Epithelial cell of proximal tubule (primary cell): ENCODE data around the gene OOSP4B. TPM values are rescaled to one million over a fixed set of nuclear protein-coding genes. Genes with fewer than 3 reads are reported as not detected.

Experiments
- DNase-seq: peaks from one replicate; pipeline ENCODE4 v3.0.0-alpha.2; 2011; ENCODE audit warnings: low read depth
- H3K4me3 ChIP-seq: 2 replicates; pipeline ENCODE4 v1.5.1; 2011; ENCODE audit warnings: low read depth, mild to moderate bottlenecking, low read length
- CTCF ChIP-seq: conservative IDR thresholded peaks from 2 replicates; pipeline ENCODE4 v1.5.1; 2012; ENCODE audit warnings: low read depth, mild to moderate bottlenecking, low read length
- total RNA-seq: library from RNA; depleted of rRNA; stranded (reverse); fragments of >200 nt; gene quantifications from 2 replicates; pipeline ENCODE4 v1.2.3, GENCODE V29; 2015

Gene OOSP4B
- total RNA-seq, 1 donor from 2014 or later, result not detected

- no peak for TF ChIP-seq CTCF
- H3K4me3 ChIP-seq, result no peak overlapping the region
- DNase-seq, result no peak
Observed at GRCh38 chr11:60078745-60079144, 61.8 kb downstream of the OOSP4B start.

GRCh38 chr11:60080535-60080934 is 63.6 kb downstream of the OOSP4B start:
- no peak for DNase-seq

More at GRCh38 chr11:60080535-60080934, 63.6 kb downstream of the OOSP4B start:
- no peak overlapping the region for H3K4me3 ChIP-seq
- no peak for TF ChIP-seq CTCF

Other genes with a start within 250 kb of the OOSP4B start
- gene MRPL16, start 206.4 kb upstream of the OOSP4B start, total RNA-seq, result 76.9 and 92.6 TPM in 2 replicates
- gene CBLIF, start 171.7 kb upstream of the OOSP4B start, total RNA-seq, result not detected in 2 replicates
- gene TCN1, start 150.7 kb upstream of the OOSP4B start, total RNA-seq, result 0.80 and 1.3 TPM in 2 replicates
- not detected in 2 replicates for gene OOSP3, start 138.4 kb upstream of the OOSP4B start, total RNA-seq
- gene OOSP1, start 78.7 kb upstream of the OOSP4B start, total RNA-seq, result not detected in 2 replicates
- not detected in 2 replicates for gene OOSP4A, start 53.1 kb upstream of the OOSP4B start, total RNA-seq
- gene OOSP2, start 23.2 kb downstream of the OOSP4B start, total RNA-seq, result not detected in 2 replicates
- not detected in 2 replicates for gene MS4A3, start 39.5 kb downstream of the OOSP4B start, total RNA-seq
- not detected in 2 replicates for gene MS4A2, start 71.5 kb downstream of the OOSP4B start, total RNA-seq
- not detected in 2 replicates for gene MS4A6A, start 165.9 kb downstream of the OOSP4B start, total RNA-seq
- not detected in 2 replicates for gene MS4A4E, start 226.0 kb downstream of the OOSP4B start, total RNA-seq